Suppressor macrophage (primary cell): ENCODE results near the gene ERFL.
A peak's percentile ranks its signal among the peaks of the same experiment; 100 is the strongest.

Source experiments
- DNase-seq, 4 experiments: peaks; one replicate each; pipeline ENCODE4 v3.0.0-alpha.2; 2020 to 2022
- total RNA-seq, 17 experiments: gene quantifications; one replicate each; lab custom pipeline; 2026; ENCODE audit warnings: mixed read lengths in 6 of 17, inconsistent platforms in 3 of 17; lab: John Stamatoyannopoulos, UW

ERFL gene
- 0 to 1.5 (median 0) reads per million in 17 experiments for total RNA-seq

DNA sequence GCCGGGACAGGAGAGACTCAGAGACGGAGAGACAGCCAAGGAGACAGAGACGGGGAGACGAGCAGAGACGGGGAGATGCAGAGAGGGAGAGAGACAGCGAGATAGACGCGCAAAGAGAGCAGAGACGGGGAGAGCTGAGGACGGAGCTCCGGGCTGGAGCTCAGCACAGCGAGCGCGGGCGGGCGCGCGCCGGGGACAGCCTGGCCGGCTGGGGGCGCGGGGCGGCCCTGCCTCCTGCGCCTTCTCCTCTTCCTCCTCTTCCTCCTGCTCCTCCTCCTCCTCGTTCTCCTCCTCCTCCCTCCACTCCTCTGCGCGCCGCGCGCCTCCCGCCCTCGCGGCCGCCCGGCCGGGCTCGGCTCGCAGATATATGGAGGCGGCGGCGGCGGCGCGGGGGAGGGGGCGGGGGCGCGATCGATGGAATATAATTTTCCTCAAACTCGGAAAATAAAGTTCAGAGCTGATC, at the start of gene ERFL:
ERFL (minus strand) TSS at position 229 of the 463 bp plus-strand sequence. CDS start 15,530 bp downstream, outside the sequence.
- peak in 3 of 4 experiments; percentile 19 to 53 (median 43) for DNase-seq

GRCh38 chr19:41977916-41978315, 49.7 kb upstream of the ERFL start:
- DNase-seq, result no peak

DNA sequence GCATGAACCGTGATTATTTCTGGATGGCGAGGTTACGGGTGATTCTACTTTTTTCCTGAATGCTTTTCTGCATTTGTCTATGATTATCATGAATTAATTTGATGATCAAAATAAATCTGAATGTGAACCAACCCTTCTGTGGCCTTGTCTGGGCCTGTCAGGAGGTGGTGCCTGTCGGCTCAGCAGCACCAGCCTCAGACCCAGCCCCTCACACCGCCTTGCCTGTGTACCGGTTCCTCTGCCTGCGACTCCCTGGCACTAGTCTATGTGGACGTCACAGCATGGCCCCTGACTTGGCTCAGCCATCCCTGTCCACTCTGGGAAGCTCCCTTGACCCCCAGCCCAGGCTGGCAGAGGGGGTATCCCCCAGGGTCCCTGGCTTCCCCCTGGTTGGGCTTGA, 46.4 kb upstream of the ERFL start:
- DNase-seq, result no peak

DNA sequence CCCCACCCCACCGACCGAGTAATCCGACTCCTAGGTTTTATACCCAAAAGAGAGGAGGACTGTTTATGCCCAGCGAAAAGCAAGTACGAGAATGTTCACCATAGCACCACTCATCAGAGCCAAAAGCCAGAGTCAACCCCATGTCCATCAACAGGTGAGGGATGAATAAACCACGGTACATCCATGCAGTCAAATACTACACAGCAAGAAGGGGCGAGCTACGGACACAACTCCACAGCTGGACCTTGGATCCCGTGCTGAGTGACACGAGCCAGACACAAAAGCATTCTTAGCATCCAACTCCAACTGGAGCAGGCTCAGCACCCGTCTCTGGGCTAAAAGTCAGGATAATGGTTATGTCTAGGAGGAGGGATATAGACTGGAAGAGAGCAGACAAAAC, 43.1 kb upstream of the ERFL start:
- no peak for DNase-seq

GRCh38 chr19:41969772-41970458, 41.7 kb upstream of the ERFL start:
- DNase-seq, result no peak

DNA sequence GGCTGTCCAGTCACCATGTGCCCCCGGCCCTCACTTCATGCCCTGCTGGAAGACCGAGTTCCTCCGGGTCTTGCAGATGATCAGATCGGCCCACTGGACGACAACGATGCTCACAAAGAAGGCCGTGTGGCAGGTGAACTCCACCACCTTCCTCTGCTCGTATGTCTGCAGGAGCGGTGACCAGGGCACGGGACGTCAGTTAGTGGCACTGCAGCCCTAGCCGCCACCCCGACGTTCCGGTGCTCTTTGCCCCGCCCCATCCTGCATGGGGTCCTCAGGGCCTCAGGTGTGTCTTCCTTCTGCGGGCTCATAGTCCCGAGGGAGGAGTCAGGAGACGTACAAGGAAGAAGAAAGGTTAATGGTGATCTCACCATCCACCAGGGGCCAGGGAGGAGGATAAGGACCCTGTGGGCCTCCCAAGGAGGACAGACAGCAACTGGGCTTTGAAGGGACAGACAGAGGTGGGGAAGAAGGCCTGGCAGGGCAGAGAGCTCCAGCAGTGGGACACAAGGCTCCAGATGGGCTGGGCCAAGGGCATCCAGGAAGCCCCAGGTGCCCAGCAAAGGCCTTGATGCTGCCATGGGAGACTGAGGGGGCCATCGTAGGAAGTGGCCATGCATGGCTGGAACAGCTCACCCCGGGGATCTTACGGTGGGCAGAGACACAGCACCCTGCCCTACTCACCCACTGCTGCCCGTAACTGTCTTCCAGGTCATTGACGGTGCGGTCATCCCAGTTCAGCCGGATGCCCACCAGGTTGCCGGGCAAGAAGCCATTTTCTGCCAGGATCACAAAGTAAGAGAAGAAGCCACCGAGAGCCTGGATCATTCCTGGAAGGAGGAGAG, 40.7 kb upstream of the ERFL start:
- DNase-seq, result no peak

DNA sequence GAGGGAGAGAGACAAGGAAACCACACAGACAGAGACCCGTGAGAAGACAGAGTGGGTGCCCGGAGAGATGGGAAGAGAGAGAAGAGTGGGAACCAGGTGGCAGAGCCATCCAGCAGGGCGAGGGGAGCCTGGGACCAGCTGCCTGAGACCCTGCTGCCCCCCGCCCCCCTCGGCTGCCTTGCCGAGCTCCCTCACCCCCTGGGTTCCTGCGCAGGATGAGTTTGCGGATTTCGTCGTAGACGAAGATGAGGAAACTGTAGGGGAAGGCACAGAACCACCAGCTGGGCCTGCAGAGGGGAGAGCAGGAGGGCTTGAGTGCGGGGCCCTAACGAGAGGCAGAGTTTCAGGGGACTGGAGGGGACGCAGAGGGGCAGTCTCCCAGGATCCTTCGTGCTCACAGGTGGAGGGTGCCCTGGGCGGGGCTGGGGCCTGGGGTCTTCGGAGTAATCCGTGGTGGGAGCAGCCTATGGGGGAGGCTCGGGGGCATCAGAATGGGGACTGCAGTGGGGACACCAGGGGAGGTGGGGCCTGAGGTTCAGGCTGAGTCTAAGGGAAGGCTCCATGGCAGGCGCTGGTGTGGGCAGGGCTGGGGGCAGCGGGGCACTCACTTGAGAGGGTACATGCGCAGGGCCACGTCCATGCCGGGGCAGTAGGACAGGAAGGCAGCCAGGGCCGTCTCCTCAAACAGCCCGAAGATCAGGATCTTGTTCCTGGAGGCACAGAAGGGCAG, 39.0 kb upstream of the ERFL start:
- DNase-seq, result peak in 2 of 4 experiments; percentile 14 to 19

DNA sequence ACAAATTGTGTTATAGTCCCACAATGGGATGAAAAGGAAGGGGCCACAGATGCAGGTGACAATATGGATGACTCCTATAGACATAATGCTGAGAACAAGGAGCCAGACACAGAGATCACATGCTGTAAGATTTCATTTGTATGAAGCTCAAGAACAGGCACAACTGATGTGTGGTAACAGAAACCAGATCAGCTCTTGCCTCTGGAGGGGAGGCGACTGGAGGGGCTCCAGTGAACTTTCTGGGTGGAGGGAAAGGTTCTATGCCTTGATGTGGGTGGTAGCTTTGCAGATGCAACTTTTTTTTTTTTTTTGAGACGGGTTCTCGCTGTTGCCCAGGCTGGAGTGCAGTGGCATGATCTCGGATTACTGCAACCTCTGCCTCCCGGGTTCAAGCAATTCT, 36.9 kb upstream of the ERFL start:
- no peak for DNase-seq

- no peak for DNase-seq
Measured at GRCh38 chr19:41960973-41961372, 32.7 kb upstream of the ERFL start.

GRCh38 chr19:41959056-41960053, 31.1 kb upstream of the ERFL start, which contains the start of gene RABAC1:
TSS of gene RABAC1 (minus strand) at chr19:41959321. CDS start at chr19:41959292, 29 bp downstream.
- DNase-seq, result peak; percentile 85 to 93 (median 89)

GRCh38 chr19:41958367-41959055, 30.3 kb upstream of the ERFL start:
- peak; percentile 54 to 83 (median 66) for DNase-seq

DNA sequence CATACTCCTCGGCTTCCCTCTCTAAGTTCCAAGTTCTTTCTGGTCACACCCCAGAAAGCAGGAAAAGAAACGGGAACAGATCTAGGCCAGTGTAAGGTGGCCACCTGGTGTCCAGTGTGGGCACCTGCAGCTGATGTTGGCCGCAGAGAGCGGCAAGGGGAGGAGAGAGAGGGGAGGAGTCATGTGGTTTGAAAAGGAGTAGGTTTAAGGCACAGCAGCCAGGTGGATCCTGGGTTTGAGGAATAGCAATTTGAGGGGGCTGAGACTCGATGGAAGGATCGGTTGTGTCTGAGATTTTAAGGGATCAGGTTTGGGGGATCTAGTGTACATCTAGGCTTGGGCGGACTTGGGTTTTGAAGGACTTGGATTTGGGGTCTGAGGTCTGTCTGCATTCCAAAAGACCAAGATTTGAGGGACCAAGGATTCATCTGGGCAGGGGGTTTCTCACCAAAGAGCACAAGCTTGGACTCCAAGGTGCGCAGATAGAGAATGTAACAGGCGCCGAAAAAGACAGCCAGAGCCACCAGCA, 29.7 kb upstream of the ERFL start:
- DNase-seq, result peak; percentile 78 to 83 (median 82)

DNA sequence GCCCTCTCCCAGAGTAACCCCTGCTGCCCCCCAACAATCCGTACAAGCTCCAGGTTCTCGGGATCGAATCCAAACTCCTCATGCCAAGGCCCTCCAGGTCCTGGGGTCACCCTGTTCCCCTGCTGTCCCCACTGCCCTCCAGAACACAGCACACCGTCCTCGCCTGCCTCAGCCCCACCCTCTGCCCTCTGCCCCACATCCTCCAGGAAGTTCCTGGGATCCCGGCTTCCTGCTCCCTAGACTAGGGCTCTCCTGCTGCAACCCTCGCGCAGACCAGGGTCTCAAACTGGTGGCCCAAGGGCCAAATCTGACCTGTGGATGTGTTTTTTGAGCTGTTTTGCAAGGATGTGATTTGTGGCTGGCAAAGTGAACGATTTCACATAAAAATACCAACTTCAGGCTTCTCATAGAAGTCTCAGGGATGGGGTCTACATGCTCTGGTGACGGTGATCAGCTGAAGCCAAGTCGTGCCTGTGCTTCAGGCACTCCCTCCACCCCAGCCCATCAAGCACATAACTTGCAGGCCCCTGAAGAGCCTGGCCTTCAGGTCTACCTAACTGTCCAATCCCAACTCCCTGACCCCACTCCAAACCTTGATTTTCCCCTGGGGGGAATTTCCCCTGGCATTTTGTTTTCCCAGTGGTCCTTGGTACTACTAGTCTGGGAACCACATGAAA, 29.1 kb upstream of the ERFL start:
- DNase-seq, result no peak

DNA sequence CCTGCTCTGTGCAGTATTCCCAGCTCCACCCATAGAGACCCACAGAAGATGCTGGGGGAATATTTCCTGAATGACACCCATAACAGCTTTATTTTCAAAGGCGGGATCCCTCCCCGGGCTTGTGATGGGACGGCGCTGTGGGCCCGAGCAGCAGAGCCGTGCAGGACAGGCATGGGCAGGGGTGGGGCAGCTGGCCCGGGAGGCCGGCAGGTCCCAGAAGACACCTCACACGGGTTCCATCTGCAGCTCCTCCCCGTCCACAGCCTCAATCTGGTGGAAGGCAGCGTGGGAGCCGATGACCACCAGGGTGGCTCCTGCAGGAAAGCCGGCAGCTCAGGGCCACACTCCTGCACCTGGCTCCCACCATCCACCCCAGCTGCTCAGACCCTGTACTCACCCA, 28.4 kb upstream of the ERFL start:
- no peak for DNase-seq

DNA sequence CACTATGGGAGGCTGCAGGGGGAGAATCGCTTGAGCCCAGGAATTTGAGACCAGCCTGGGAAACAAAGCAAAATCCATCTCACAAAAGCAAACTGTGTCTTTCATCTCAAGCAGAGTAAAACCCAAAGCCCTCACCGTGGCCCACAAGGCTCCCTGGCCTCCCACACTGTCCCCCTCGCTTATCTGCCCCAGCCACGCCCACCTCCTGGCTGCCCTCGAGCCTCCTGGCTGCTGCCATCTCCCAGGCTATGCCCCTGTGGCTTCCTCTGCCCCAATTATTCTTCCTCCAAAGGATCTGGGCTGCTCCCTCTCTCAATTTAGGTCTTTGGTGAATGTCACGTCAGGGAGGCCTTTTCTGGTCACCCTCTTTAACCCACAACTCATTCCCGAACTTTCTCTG, 27.3 kb upstream of the ERFL start:
- no peak for DNase-seq

GRCh38 chr19:41951686-41952172, 23.5 kb upstream of the ERFL start:
- DNase-seq, result peak; percentile 81 to 91 (median 87)

DNA sequence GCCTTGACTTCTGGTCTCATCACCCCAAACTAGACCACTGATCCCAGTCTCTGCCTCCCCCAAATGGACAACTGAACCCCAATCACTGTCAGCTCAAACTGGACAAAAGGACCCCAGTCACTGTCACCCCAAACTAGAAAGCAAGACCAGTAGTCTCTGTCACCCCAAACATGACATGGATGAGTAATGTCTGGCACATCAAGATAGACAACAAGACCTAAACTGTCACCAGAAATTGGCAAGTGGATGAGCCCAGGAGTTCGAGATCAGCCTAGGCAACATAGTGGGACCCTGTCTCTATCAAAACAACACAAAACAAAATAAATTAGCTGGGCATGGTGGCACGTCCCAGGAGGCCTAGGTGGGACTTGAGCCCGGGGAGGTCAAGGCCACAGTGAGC, 18.8 kb upstream of the ERFL start:
- DNase-seq, result no peak

DNA sequence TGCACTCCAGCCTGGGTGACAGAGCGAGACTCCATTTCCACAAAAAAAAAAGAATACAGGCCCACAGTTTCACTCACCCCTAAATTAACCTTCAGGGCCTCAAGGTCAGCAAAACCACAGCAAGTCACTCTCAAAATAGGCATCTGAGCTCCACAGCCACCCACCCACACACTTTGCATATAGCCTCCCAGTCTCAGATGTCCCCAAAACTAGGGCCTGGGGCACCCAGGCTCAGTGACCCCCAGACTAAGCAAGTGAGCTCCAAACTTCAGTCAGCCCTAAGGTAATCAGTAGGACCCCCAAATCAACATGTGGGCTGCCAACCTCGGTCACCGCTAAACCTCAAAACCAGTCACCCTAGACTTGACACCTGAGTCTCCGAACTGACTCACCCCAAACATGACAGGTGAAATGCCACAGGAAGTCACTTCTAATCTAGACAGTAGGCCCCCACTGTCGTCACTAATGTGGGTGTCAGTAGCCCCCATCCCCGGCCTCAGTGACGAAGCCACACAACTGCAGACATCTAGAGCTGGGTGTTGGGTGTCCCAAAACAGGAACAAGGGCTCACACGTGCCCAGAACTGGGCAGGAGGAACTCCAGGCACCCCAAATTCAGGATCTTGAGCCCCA, 17.0 kb upstream of the ERFL start:
- peak in 2 of 4 experiments; percentile 37 to 39 for DNase-seq

DNA sequence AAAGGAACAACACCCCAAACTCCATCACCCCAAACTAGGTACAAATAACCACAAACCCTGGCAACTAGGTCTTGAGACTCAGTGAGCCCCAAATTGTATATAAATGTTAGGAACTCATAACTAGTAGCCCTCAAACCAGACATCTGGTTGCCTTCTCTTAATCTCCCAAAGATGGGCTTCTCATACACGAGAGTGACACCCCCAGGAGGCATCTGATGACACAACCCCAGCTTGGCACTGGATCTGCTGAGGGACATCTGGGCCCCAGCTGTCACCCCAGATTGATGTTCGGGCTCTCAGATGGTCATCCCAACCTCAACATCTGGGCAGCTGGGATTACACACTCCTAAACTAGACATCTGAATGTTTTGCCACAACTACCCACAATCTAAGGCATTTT, 16.1 kb upstream of the ERFL start:
- DNase-seq, result no peak
